RWPE2 (cell line): Measurements from ENCODE around the gene LARGE2.
"Not testable (repeated sequence)": the region's sequence is repeated elsewhere in the genome, so short reads cannot be mapped to it uniquely, and the experiment has no call there.

ENCODE experiments used
- ATAC-seq: fragments of 200-7000 bp; cut with Tn5 transposase; 3 replicates; pipeline ENCODE4 v1.9.1; 2021; ENCODE audit warnings: low read depth
- DNase-seq: peaks from one replicate; pipeline ENCODE4 v3.0.0-alpha.2; 2020; ENCODE audit warnings: low spot score
- H3K27ac ChIP-seq: fragments of 450-650 bp; 2 replicates; pipeline ENCODE4 v1.5.1; 2017; ENCODE audit warnings: mild to moderate bottlenecking; ENCODE audit not compliant: poor library complexity, severe bottlenecking
- H3K27me3 ChIP-seq: fragments of 250-450 bp; sonication (Bioruptor Pico); 2 replicates; pipeline ENCODE4 v1.5.1; 2021; ENCODE audit warnings: mild to moderate bottlenecking, moderate library complexity; ENCODE audit not compliant: insufficient read depth, poor library complexity, severe bottlenecking
- H3K36me3 ChIP-seq: fragments of 250-450 bp; sonication (Bioruptor Pico); 2 replicates; pipeline ENCODE4 v1.5.1; 2020; ENCODE audit warnings: low read depth, mild to moderate bottlenecking, moderate library complexity
- H3K4me1 ChIP-seq: fragments of 250-450 bp; sonication (Bioruptor Pico); 2 replicates; pipeline ENCODE4 v1.5.1; 2021; ENCODE audit warnings: mild to moderate bottlenecking, moderate library complexity; ENCODE audit not compliant: insufficient read depth, poor library complexity, severe bottlenecking
- H3K4me3 ChIP-seq: fragments of 250-450 bp; sonication (Bioruptor Pico); 2 replicates; pipeline ENCODE4 v1.5.1; 2021; ENCODE audit warnings: mild to moderate bottlenecking, moderate library complexity; ENCODE audit not compliant: severe bottlenecking
- H3K9me3 ChIP-seq: fragments of 250-450 bp; sonication (Bioruptor Pico); 2 replicates; pipeline ENCODE4 v1.5.1; 2021; ENCODE audit warnings: mild to moderate bottlenecking, moderate library complexity; ENCODE audit not compliant: severe bottlenecking
- CTCF ChIP-seq: fragments of 450-650 bp; IDR thresholded peaks from one replicate; pipeline ENCODE4 v1.5.1; 2017; ENCODE audit warnings: mild to moderate bottlenecking, moderate library complexity; ENCODE audit not compliant: poor library complexity, severe bottlenecking

Gene LARGE2

GRCh38 chr11:45904309-45904915 is 18.0 kb upstream of the LARGE2 start:
- Histone ChIP-seq H3K9me3 (no peaks in the 10 kb centered on the region), H3K27me3 (no peaks in the 10 kb centered on the region), H3K4me1 (no peaks in the 10 kb centered on the region), H3K36me3 (no peaks in the 10 kb centered on the region), H3K4me3 (no peak overlapping the region), H3K27ac (no peak overlapping the region)
- ATAC-seq: no peak
- DNase-seq: no peak
- no peak for TF ChIP-seq CTCF

GRCh38 chr11:45905095-45905494 is 17.4 kb upstream of the LARGE2 start:
- no peaks in the 10 kb centered on the region for H3K4me1 ChIP-seq
- ATAC-seq: no peak
- no peaks in the 10 kb centered on the region for H3K27me3 ChIP-seq
- no peak overlapping the region for H3K27ac ChIP-seq
- no peak for TF ChIP-seq CTCF
- no peak overlapping the region for H3K4me3 ChIP-seq
- no peak for DNase-seq
- H3K36me3 ChIP-seq: no peaks in the 10 kb centered on the region
- no peaks in the 10 kb centered on the region for H3K9me3 ChIP-seq

GRCh38 chr11:45905576-45905975 is 16.9 kb upstream of the LARGE2 start:
- H3K36me3 ChIP-seq, H3K27me3 ChIP-seq, H3K4me1 ChIP-seq, H3K27ac ChIP-seq, H3K4me3 ChIP-seq, ATAC-seq, H3K9me3 ChIP-seq, DNase-seq: not testable (repeated sequence)

- H3K27me3 ChIP-seq: no peaks in the 10 kb centered on the region
- ATAC-seq: no peak
- no peaks in the 10 kb centered on the region for H3K4me1 ChIP-seq
- H3K27ac ChIP-seq: no peak overlapping the region
- no peak overlapping the region for H3K4me3 ChIP-seq
- H3K9me3 ChIP-seq: no peaks in the 10 kb centered on the region
- H3K36me3 ChIP-seq: peaks cover 2% of the 10 kb centered on the region; the same call in 1 of the 2 replicates
- no peak for TF ChIP-seq CTCF
- no peak for DNase-seq
Measured at GRCh38 chr11:45906096-45906682, 16.3 kb upstream of the LARGE2 start.

- Histone ChIP-seq H3K27ac (no peak within 1 kb of the TSS), H3K27me3 (no peaks in the 10 kb centered on the region), H3K4me1 (no peaks in the 10 kb centered on the region), H3K9me3 (no peaks in the 10 kb centered on the region), H3K4me3 (no peak within 1 kb of the TSS), H3K36me3 (peaks cover 11% of the 10 kb centered on the region)
- no peak for TF ChIP-seq CTCF
- peak; percentile 11; the same call in 1 of the 3 replicates for ATAC-seq
- no peak for DNase-seq
Measured at GRCh38 chr11:45906965-45907611, 15.4 kb upstream of the LARGE2 start, which contains the start of gene FREY1. Gene FREY1, minus strand, starts transcription at chr11:45907271. Its CDS starts 26 bp downstream, at chr11:45907245.
